ENCODE data around the gene TRIM43. TPM values are rescaled to one million over a fixed set of nuclear protein-coding genes. Genes with fewer than 3 reads are reported as not detected.
"Not testable (repeated sequence)": the region's sequence is repeated elsewhere in the genome, so short reads cannot be mapped to it uniquely, and the experiment has no call there.

TRIM43 gene
- total RNA-seq: not detected in 2 replicates
- not detected in 2 replicates for polyA plus RNA-seq
- polyA plus RNA-seq (2011; cell fraction: cytosol; rRNA removed): not detected in 2 replicates
- not detected in 2 replicates for polyA plus RNA-seq (2011; cell fraction: nucleus; rRNA removed)
- not detected in 2 replicates for polyA plus RNA-seq (2012)
- polyA minus RNA-seq: not detected in 2 replicates
- polyA minus RNA-seq (2011; cell fraction: cytosol; rRNA and poly(A)+ RNA removed): not detected
- not detected in 2 replicates for polyA minus RNA-seq (2011; cell fraction: nucleus; rRNA and poly(A)+ RNA removed)
- Bru-seq, nascent RNA: not detected
- not detected for BruChase-seq, experiment 1, labeled RNA remaining after a 6-hour chase
- percentile 10 among the genes with signal in this experiment for BruChase-seq, experiment 2, labeled RNA remaining after a 2-hour chase
- long read RNA-seq: 0 reads

DNA sequence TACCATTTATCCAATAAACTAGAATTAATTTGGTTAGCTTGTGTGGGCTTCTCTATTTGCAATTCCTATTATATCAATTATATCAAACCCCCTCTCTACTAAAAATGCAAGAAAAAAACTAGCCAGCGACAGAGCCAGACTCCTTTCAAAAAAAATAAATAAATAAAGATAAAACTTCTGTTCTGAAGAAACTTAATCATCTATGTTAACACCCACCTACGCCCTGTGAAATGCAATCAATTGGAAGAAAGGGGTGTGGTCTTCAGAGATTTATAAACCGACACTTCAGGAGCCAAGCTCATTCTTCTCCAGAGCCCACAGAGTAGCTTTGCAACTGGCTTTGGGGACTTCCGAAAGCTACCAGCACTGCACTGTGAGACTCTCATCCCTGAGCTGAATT, at the start of gene TRIM43:
TRIM43 (plus strand) TSS at position 301 of the 400 bp plus-strand sequence. CDS start 2,023 bp downstream, outside the sequence.
- H3K27me3 ChIP-seq (ENCODE audit: control insufficient read depth in 2 of 2, insufficient read depth in 2 of 2, low read length in 2 of 2); BruUV-seq (replicated peaks); H3K27ac ChIP-seq (ENCODE audit: insufficient read depth, low read depth, low read length); FAIRE-seq; H3K9me3 ChIP-seq (replicated peaks; ENCODE audit: control insufficient read depth, insufficient read depth, low read length); H2AFZ ChIP-seq (ENCODE audit: low read depth, low read length); H4K20me1 ChIP-seq (replicated peaks; ENCODE audit: control insufficient read depth, extremely low read depth, insufficient read depth, low read length); CTCF ChIA-PET; H3K79me2 ChIP-seq (ENCODE audit: control insufficient read depth, insufficient read depth, low read length); H3K4me2 ChIP-seq (ENCODE audit: insufficient read depth, low read length); intact Hi-C loops (cut with micrococcal nuclease); DNase-seq (ENCODE audit: low read depth, low spot score); H3K9ac ChIP-seq (replicated peaks; ENCODE audit: extremely low read depth, insufficient read depth, low read length); POLR2A ChIA-PET; H3K36me3 ChIP-seq (ENCODE audit: control insufficient read depth in 2 of 2, extremely low read depth in 1 of 2, insufficient read depth in 2 of 2, low read length in 2 of 2); H3K4me3 ChIP-seq (replicated peaks in 1 of 3; ENCODE audit: insufficient read depth in 1 of 3, low read depth in 1 of 3, low read length in 3 of 3); H3K4me1 ChIP-seq (ENCODE audit: control insufficient read depth, extremely low read depth, insufficient read depth, low read length); H3K9me1 ChIP-seq (replicated peaks; ENCODE audit: control insufficient read depth, extremely low read depth, insufficient read depth, low read length); dilution Hi-C loops (cut with MboI; ENCODE audit: extremely low pct_ligation_motif_present, low sequenced_read_pairs): not testable (repeated sequence)

DNA sequence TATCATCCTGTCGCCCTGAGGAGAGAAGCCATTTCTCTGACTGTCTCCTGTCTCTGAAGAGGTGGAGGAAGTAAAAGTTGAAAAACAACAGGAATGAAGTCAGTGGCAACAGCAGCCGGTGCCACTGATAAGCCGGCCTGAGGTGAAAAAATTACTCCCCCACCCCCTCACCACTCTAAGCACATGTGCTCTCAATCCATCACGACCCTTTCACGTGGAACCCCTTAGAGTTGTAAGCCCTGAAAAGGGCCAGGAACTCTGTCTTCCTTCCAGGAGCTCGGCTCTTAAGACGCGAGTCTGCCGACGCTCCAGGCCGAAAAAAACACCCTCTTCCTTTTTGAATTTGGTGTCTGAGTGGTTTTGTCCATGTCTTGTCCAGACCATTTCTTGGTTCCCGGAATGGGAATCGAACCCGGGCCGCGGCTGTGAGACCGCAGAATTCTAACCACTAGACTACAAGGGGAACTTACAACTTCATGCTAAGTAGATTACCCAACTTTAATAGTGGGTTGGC, 40.7 kb upstream of the TRIM43 start:
- CTCF ChIA-PET: no interaction called here
- Histone ChIP-seq H3K9ac (replicated peaks; ENCODE audit: extremely low read depth, insufficient read depth, low read length) (no peak overlapping the region), H3K27me3 (ENCODE audit: control insufficient read depth in 2 of 2, insufficient read depth in 2 of 2, low read length in 2 of 2) (peaks cover 2 to 9% of the 10 kb centered on the region in 2 experiments), H3K4me3 (replicated peaks in 1 of 3; ENCODE audit: insufficient read depth in 1 of 3, low read depth in 1 of 3, low read length in 3 of 3) (no peak overlapping the region), H3K4me2 (ENCODE audit: insufficient read depth, low read length) (no peak overlapping the region), H4K20me1 (replicated peaks; ENCODE audit: control insufficient read depth, extremely low read depth, insufficient read depth, low read length) (no peaks in the 10 kb centered on the region), H2AFZ (ENCODE audit: low read depth, low read length) (no peak overlapping the region), H3K9me3 (replicated peaks; ENCODE audit: control insufficient read depth, insufficient read depth, low read length) (no peaks in the 10 kb centered on the region), H3K79me2 (ENCODE audit: control insufficient read depth, insufficient read depth, low read length) (no peaks in the 10 kb centered on the region), H3K36me3 (ENCODE audit: control insufficient read depth in 2 of 2, extremely low read depth in 1 of 2, insufficient read depth in 2 of 2, low read length in 2 of 2) (no peaks in the 10 kb centered on the region), H3K9me1 (replicated peaks; ENCODE audit: control insufficient read depth, extremely low read depth, insufficient read depth, low read length) (no peaks in the 10 kb centered on the region), H3K27ac (ENCODE audit: insufficient read depth, low read depth, low read length) (no peak overlapping the region), H3K4me1 (ENCODE audit: control insufficient read depth, extremely low read depth, insufficient read depth, low read length) (no peaks in the 10 kb centered on the region)
- POLR2A ChIA-PET: no interaction called here
- dilution Hi-C loops (cut with MboI; ENCODE audit: extremely low pct_ligation_motif_present, low sequenced_read_pairs) (no loop called here), intact Hi-C loops (cut with micrococcal nuclease) (no loop called here)
- no peak for TF ChIP-seq JUN (IDR thresholded peaks at IDR 0.05; ENCODE audit: borderline replicate concordance, insufficient read depth, insufficient read length, low read depth)
- TF ChIP-seq FOS (IDR thresholded peaks at IDR 0.05; ENCODE audit: borderline replicate concordance, insufficient read depth, low read length): no peak
- no peak for TF ChIP-seq GATA2 (IDR thresholded peaks at IDR 0.05; ENCODE audit: insufficient read depth, insufficient read length, low read depth, low read length)
- TF ChIP-seq, protein P1, sequence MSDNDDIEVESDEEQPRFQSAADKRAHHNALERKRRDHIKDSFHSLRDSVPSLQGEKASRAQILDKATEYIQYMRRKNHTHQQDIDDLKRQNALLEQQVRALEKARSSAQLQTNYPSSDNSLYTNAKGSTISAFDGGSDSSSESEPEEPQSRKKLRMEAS (IDR thresholded peaks at IDR 0.05; ENCODE audit: insufficient read depth, insufficient read length): no peak
- DNase-seq (ENCODE audit: low read depth, low spot score) (no peak), FAIRE-seq (no peak)
- BruUV-seq (replicated peaks): no TSS peak
